Neuronal stem cell (in vitro differentiated cells): ENCODE data around the gene HDAC11.

Source experiments
- DNase-seq: peaks from one replicate; pipeline ENCODE4 v3.0.0-alpha.2; 2013; ENCODE audit warnings: low spot score
- H2AFZ ChIP-seq: one replicate; pipeline ENCODE4 v1.6.1; 2013; ENCODE audit warnings: mild to moderate bottlenecking, low read length, inconsistent platforms
- H2AK5ac ChIP-seq: 2 replicates; pipeline ENCODE4 v1.6.1; 2013; ENCODE audit warnings: low read depth, mild to moderate bottlenecking, inconsistent platforms, low read length, moderate library complexity, mixed read lengths
- H2BK120ac ChIP-seq: 2 replicates; pipeline ENCODE4 v1.6.1; 2013; ENCODE audit warnings: low read depth, mild to moderate bottlenecking, inconsistent platforms, low read length, moderate library complexity, mixed read lengths
- H2BK12ac ChIP-seq: one replicate; pipeline ENCODE4 v1.6.1; 2013; ENCODE audit warnings: low read length, inconsistent platforms
- H2BK15ac ChIP-seq: 2 replicates; pipeline ENCODE4 v1.6.1; 2013; ENCODE audit warnings: mild to moderate bottlenecking, low read length, inconsistent platforms, mixed read lengths
- H2BK5ac ChIP-seq: one replicate; pipeline ENCODE4 v1.6.1; 2013; ENCODE audit warnings: inconsistent platforms, mild to moderate bottlenecking, low read length, moderate library complexity
- H3K14ac ChIP-seq: one replicate; pipeline ENCODE4 v1.6.1; 2013; ENCODE audit warnings: low read length, inconsistent platforms
- H3K18ac ChIP-seq: 2 replicates; pipeline ENCODE4 v1.6.1; 2013; ENCODE audit warnings: low read length, inconsistent platforms
- H3K23ac ChIP-seq: 2 replicates; pipeline ENCODE4 v1.6.1; 2013; ENCODE audit warnings: low read depth, mild to moderate bottlenecking, mixed read lengths, low read length, inconsistent platforms; ENCODE audit not compliant: poor library complexity
- H3K27ac ChIP-seq: replicated peaks from 3 replicates; pipeline ENCODE4 v1.5.1; 2013; ENCODE audit warnings: low read length, inconsistent platforms
- H3K27me3 ChIP-seq, 3 experiments: 2 replicates each; pipeline ENCODE4 v1.6.1; 2013; ENCODE audit warnings: low read length in 3 of 3, mild to moderate bottlenecking in 2 of 3, inconsistent platforms in 1 of 3, low read depth in 1 of 3, mixed read lengths in 1 of 3, moderate library complexity in 1 of 3; ENCODE audit not compliant: control insufficient read depth in 3 of 3, insufficient read depth in 3 of 3
- H3K36me3 ChIP-seq, 2 donors: replicated peaks in 1 of 2; 2 replicates each; pipeline ENCODE4 v1.6.1; 2013; ENCODE audit warnings: low read length in 2 of 2; ENCODE audit not compliant: control insufficient read depth in 2 of 2, insufficient read depth in 2 of 2
- H3K4ac ChIP-seq: 2 replicates; pipeline ENCODE4 v1.6.1; 2013; ENCODE audit warnings: inconsistent platforms, mild to moderate bottlenecking, low read length, moderate library complexity
- H3K4me1 ChIP-seq, 2 donors: 1 replicate in 1 of 2; 2 replicates in 1 of 2; pipeline ENCODE4 v1.6.1; 2013; ENCODE audit warnings: low read length in 2 of 2, low read depth in 1 of 2; ENCODE audit not compliant: control insufficient read depth in 2 of 2, insufficient read depth in 1 of 2
- H3K4me2 ChIP-seq: one replicate; pipeline ENCODE4 v1.6.1; 2013; ENCODE audit warnings: mild to moderate bottlenecking, low read length, inconsistent platforms; ENCODE audit not compliant: insufficient read depth, poor library complexity, severe bottlenecking
- H3K4me3 ChIP-seq, 2 donors: 2 replicates each; pipeline ENCODE4 v1.5.1; 2013; ENCODE audit warnings: low read length in 2 of 2, mild to moderate bottlenecking in 2 of 2, inconsistent platforms in 1 of 2, moderate library complexity in 1 of 2
- H3K79me1 ChIP-seq: one replicate; pipeline ENCODE4 v1.6.1; 2013; ENCODE audit warnings: low read depth, mild to moderate bottlenecking, inconsistent platforms, low read length, moderate library complexity
- H3K9ac ChIP-seq: one replicate; pipeline ENCODE4 v1.6.1; 2013; ENCODE audit warnings: mild to moderate bottlenecking, low read depth, low read length, inconsistent platforms; ENCODE audit not compliant: poor library complexity
- H3K9me3 ChIP-seq, 2 donors: replicated peaks in 1 of 2; 2 replicates each; pipeline versions ENCODE3 to v1.6.1; 2013; ENCODE audit warnings: low read length in 2 of 2, mild to moderate bottlenecking in 2 of 2, inconsistent platforms in 1 of 2, low read depth in 1 of 2, mixed read lengths in 1 of 2, moderate library complexity in 1 of 2; ENCODE audit not compliant: control insufficient read depth in 2 of 2, insufficient read depth in 1 of 2
- H4K8ac ChIP-seq: one replicate; pipeline ENCODE4 v1.6.1; 2013; ENCODE audit warnings: low read depth, mild to moderate bottlenecking, inconsistent platforms, low read length, moderate library complexity
- H4K91ac ChIP-seq: one replicate; pipeline ENCODE4 v1.6.1; 2013; ENCODE audit warnings: low read length, low read depth, mild to moderate bottlenecking, inconsistent platforms; ENCODE audit not compliant: poor library complexity
- WGBS, 2 donors: extraction: QIAGEN DNeasy Blood & Tissue Kit; methylation state at CpG; one replicate each; pipeline ENCODE4 v1.1.7; 2013; ENCODE audit warnings: missing lambda C conversion rate in 2 of 2, mixed read lengths in 1 of 2; ENCODE audit not compliant: insufficient read length in 2 of 2, insufficient replicate concordance in 1 of 2; ENCODE audit errors: extremely low coverage in 2 of 2; 5-methylcytosine and 5-hydroxymethylcytosine counted together

Gene HDAC11

GRCh38 chr3:13525827-13526625 lies 45.9 kb downstream of the HDAC11 start:
- no peak overlapping the region for H3K4me2 ChIP-seq
- no CpG with 5 or more reads among the region's 20 CpGs for WGBS, 2 donors
- H3K27me3 ChIP-seq, result no peaks in the 10 kb centered on the region
- H2AFZ ChIP-seq, result peak overlapping the region; percentile 90
- H4K91ac ChIP-seq, result no peak overlapping the region
- H3K36me3 ChIP-seq, result no peaks in the 10 kb centered on the region
- H3K4me3 ChIP-seq, result no peak overlapping the region
- H2BK120ac ChIP-seq, result no peak overlapping the region
- peak overlapping the region; percentile 9 for H3K27ac ChIP-seq
- H4K8ac ChIP-seq, result no peak overlapping the region
- no peak overlapping the region for H3K4ac ChIP-seq
- H3K9ac ChIP-seq, result no peak overlapping the region
- DNase-seq, result peak; percentile 26
- H2BK12ac ChIP-seq, result peak overlapping the region; percentile 64
- H3K4me1 ChIP-seq, result peaks cover 10 to 17% of the 10 kb centered on the region in 2 donors
- H3K9me3 ChIP-seq, result peaks cover 0 to 6% of the 10 kb centered on the region in 2 donors
- peak overlapping the region; percentile 41 for H2BK15ac ChIP-seq
- no peak overlapping the region for H2BK5ac ChIP-seq
- H2AK5ac ChIP-seq, result peak overlapping the region; percentile 93
- peak overlapping the region; percentile 91 for H3K18ac ChIP-seq
- H3K14ac ChIP-seq, result peak overlapping the region; percentile 39
- peak overlapping the region; percentile 8 for H3K23ac ChIP-seq
- no peaks in the 10 kb centered on the region for H3K79me1 ChIP-seq

- peak overlapping the region; percentile 8 for H3K23ac ChIP-seq
- no peak for DNase-seq
- peak overlapping the region; percentile 90 for H2AFZ ChIP-seq
- H2BK120ac ChIP-seq, result no peak overlapping the region
- peak overlapping the region; percentile 93 for H2AK5ac ChIP-seq
- H3K4ac ChIP-seq, result no peak overlapping the region
- H3K27me3 ChIP-seq, result no peaks in the 10 kb centered on the region
- H3K18ac ChIP-seq, result peak overlapping the region; percentile 91
- peaks cover 10 to 17% of the 10 kb centered on the region in 2 donors for H3K4me1 ChIP-seq
- H4K91ac ChIP-seq, result no peak overlapping the region
- no peak overlapping the region for H4K8ac ChIP-seq
- peak overlapping the region; percentile 39 for H3K14ac ChIP-seq
- H3K9ac ChIP-seq, result no peak overlapping the region
- H3K36me3 ChIP-seq, result no peaks in the 10 kb centered on the region
- no peak overlapping the region for H3K4me3 ChIP-seq
- peak overlapping the region; percentile 82 for H2BK12ac ChIP-seq
- no peak overlapping the region for H2BK5ac ChIP-seq
- peaks cover 0 to 6% of the 10 kb centered on the region in 2 donors for H3K9me3 ChIP-seq
- no CpG with 5 or more reads among the region's 5 CpGs for WGBS, 2 donors
- H3K4me2 ChIP-seq, result no peak overlapping the region
- no peaks in the 10 kb centered on the region for H3K79me1 ChIP-seq
- H3K27ac ChIP-seq, result no peak overlapping the region
- H2BK15ac ChIP-seq, result peak overlapping the region; percentile 41
These were observed 46.5 kb downstream of the HDAC11 start for GRCh38 chr3:13526626-13526949.

GRCh38 chr3:13528217-13528867 lies 48.2 kb downstream of the HDAC11 start:
- peak overlapping the region; percentile 9 for H3K9ac ChIP-seq
- no peaks in the 10 kb centered on the region for H3K36me3 ChIP-seq
- H3K27me3 ChIP-seq, result no peaks in the 10 kb centered on the region
- H4K8ac ChIP-seq, result no peak overlapping the region
- peak overlapping the region; percentile 79 for H2BK5ac ChIP-seq
- H4K91ac ChIP-seq, result no peak overlapping the region
- DNase-seq, result peak; percentile 46
- no peak overlapping the region for H2BK15ac ChIP-seq
- peak overlapping the region; percentile 46 for H2AFZ ChIP-seq
- H3K18ac ChIP-seq, result peak overlapping the region; percentile 84
- no peak overlapping the region for H2BK120ac ChIP-seq
- no peak overlapping the region for H3K23ac ChIP-seq
- H2AK5ac ChIP-seq, result peak overlapping the region; percentile 71
- H3K14ac ChIP-seq, result no peak overlapping the region
- no peak overlapping the region for H3K27ac ChIP-seq
- H3K4me2 ChIP-seq, result no peak overlapping the region
- no peak overlapping the region for H3K4ac ChIP-seq
- WGBS, 2 donors, result no CpG with 5 or more reads among the region's 11 CpGs
- H3K4me3 ChIP-seq, result no peak overlapping the region
- H3K9me3 ChIP-seq, result peaks cover 0 to 2% of the 10 kb centered on the region in 2 donors
- H3K79me1 ChIP-seq, result no peaks in the 10 kb centered on the region
- H2BK12ac ChIP-seq, result no peak overlapping the region
- H3K4me1 ChIP-seq, result peaks cover 10 to 17% of the 10 kb centered on the region in 2 donors
